ENCODE data around the gene GZMM. TPM values are rescaled to one million over a fixed set of nuclear protein-coding genes. Genes with fewer than 3 reads are reported as not detected.

Gene GZMM
- total RNA-seq, 4 donors from 2014 or later: 0.49 TPM; not detected in 3

- no peak overlapping the region for H3K27ac ChIP-seq
- no peaks in the 10 kb centered on the region for H3K4me1 ChIP-seq
- ATAC-seq: no peak
- no peak overlapping the region for H3K4me3 ChIP-seq
- H3K9me3 ChIP-seq: no peaks in the 10 kb centered on the region
- in situ Hi-C loops (cut with MboI; ENCODE audit: low sequenced_read_pairs in 4 of 4): no loop called here
- H3K27me3 ChIP-seq: peaks cover 26 to 37% (median 35%) of the 10 kb centered on the region in 3 donors
- TF ChIP-seq, protein P1, sequence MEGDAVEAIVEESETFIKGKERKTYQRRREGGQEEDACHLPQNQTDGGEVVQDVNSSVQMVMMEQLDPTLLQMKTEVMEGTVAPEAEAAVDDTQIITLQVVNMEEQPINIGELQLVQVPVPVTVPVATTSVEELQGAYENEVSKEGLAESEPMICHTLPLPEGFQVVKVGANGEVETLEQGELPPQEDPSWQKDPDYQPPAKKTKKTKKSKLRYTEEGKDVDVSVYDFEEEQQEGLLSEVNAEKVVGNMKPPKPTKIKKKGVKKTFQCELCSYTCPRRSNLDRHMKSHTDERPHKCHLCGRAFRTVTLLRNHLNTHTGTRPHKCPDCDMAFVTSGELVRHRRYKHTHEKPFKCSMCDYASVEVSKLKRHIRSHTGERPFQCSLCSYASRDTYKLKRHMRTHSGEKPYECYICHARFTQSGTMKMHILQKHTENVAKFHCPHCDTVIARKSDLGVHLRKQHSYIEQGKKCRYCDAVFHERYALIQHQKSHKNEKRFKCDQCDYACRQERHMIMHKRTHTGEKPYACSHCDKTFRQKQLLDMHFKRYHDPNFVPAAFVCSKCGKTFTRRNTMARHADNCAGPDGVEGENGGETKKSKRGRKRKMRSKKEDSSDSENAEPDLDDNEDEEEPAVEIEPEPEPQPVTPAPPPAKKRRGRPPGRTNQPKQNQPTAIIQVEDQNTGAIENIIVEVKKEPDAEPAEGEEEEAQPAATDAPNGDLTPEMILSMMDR (IDR thresholded peaks at IDR 0.05 in 4 of 5, conservative IDR thresholded peaks at IDR 0.05 in 1 of 5): no peak
- no peak for TF ChIP-seq POLR2A (IDR thresholded peaks at IDR 0.05)
- intact Hi-C loops (cut with DNase I; ENCODE audit: low total_unique reads): no loop called here
- no peaks in the 10 kb centered on the region for H3K36me3 ChIP-seq
- DNase-seq: no peak
These were observed 50.5 kb downstream of the GZMM start for GRCh38 chr19:594265-594870.

GRCh38 chr19:595326-596262 lies 51.7 kb downstream of the GZMM start:
- Histone ChIP-seq H3K9me3 (no peaks in the 10 kb centered on the region), H3K27me3 (peaks cover 23 to 33% (median 32%) of the 10 kb centered on the region in 3 donors), H3K4me1 (no peaks in the 10 kb centered on the region), H3K27ac (no peak overlapping the region), H3K4me3 (no peak overlapping the region), H3K36me3 (no peaks in the 10 kb centered on the region)
- in situ Hi-C loops (cut with MboI; ENCODE audit: low sequenced_read_pairs in 4 of 4): no loop called here
- intact Hi-C loops (cut with DNase I; ENCODE audit: low total_unique reads): no loop called here
- no peak for ATAC-seq
- TF ChIP-seq POLR2A (IDR thresholded peaks at IDR 0.05): no peak
- TF ChIP-seq, protein P1 (IDR thresholded peaks at IDR 0.05 in 4 of 5, conservative IDR thresholded peaks at IDR 0.05 in 1 of 5): no peak
- no peak for DNase-seq

DNA sequence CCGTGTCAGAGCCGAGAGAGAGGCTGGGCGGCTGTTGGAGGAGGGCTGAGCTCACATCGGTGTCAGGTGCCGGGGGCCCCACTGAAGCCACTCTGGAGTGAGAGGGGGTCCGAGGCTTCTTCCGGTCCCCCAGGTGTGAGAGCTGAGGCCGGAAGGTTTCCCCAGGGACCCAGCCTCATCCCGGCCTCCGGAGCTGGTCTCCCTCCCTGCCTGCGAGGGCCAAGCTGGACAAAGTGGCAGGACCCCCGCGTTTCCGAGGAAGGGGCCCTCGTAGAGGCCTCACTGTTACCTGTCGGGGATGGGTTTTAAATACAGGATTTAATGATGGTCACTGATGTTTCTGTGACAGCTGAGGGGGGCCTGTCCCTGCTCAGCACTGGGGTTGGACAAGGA lies 52.4 kb downstream of the GZMM start:
- no peaks in the 10 kb centered on the region for H3K4me1 ChIP-seq
- ATAC-seq: no peak
- intact Hi-C loops (cut with DNase I; ENCODE audit: low total_unique reads) (no loop called here), in situ Hi-C loops (cut with MboI; ENCODE audit: low sequenced_read_pairs in 4 of 4) (no loop called here)
- H3K4me3 ChIP-seq: no peak overlapping the region
- H3K36me3 ChIP-seq: no peaks in the 10 kb centered on the region
- DNase-seq: no peak
- TF ChIP-seq, protein P1 (IDR thresholded peaks at IDR 0.05 in 4 of 5, conservative IDR thresholded peaks at IDR 0.05 in 1 of 5): no peak
- no peak for TF ChIP-seq POLR2A (IDR thresholded peaks at IDR 0.05)
- H3K9me3 ChIP-seq: no peaks in the 10 kb centered on the region
- H3K27ac ChIP-seq: no peak overlapping the region
- peaks cover 17 to 26% (median 25%) of the 10 kb centered on the region in 3 donors for H3K27me3 ChIP-seq

DNA sequence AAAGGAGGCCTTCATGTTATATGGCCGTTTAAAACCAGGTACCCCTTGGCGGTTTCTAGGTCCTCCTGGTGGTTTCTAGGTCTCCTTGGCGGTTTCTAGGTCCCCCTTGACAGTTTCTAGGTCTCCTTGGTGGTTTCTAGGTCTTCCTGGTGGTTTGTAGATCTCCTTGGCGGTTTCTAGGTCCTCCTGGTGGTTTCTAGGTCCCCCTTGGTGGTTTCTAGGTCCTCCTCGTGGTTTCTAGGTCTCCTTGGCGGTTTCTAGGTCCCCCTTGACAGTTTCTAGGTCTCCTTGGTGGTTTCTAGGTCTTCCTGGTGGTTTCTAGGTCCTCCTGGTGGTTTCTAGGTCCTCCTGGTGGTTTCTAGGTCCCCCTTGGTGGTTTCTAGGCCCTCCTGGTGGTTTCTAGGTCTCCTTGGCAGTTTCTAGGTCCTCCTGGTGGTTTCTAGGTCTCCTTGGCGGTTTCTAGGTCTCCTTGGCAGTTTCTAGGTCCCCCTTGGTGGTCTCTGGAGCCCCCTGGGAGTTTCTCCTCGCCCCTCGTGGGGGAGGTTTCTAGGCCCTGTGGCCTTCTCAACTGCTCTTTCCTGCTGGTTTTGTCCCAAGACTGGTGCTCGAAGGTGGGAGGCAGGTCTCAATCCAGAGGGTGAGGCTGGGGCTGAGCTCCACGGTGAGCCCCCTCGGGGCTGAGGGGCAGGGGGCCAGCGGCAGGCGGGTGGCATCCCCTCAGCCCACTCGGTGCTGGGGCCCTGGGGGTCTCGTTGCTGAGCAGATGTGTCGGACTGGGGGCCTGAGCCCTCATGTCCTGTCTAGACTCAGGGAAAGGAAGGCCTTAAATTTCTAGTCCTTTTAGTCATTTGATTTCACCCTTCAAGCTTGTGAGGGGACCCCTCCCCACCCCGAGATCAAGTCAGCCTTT lies 53.8 kb downstream of the GZMM start:
- TF ChIP-seq, protein P1 (IDR thresholded peaks at IDR 0.05 in 4 of 5, conservative IDR thresholded peaks at IDR 0.05 in 1 of 5): no peak
- no peak for TF ChIP-seq POLR2A (IDR thresholded peaks at IDR 0.05)

More for the DNA sequence above, 53.8 kb downstream of the GZMM start:
- DNase-seq: no peak
- Histone ChIP-seq H3K27ac (no peak overlapping the region), H3K27me3 (peaks cover 4 to 12% (median 12%) of the 10 kb centered on the region in 3 donors), H3K4me3 (no peak overlapping the region), H3K4me1 (no peaks in the 10 kb centered on the region), H3K36me3 (no peaks in the 10 kb centered on the region), H3K9me3 (no peaks in the 10 kb centered on the region)
- intact Hi-C loops (cut with DNase I; ENCODE audit: low total_unique reads): no loop called here
- no peak for ATAC-seq
- in situ Hi-C loops (cut with MboI; ENCODE audit: low sequenced_read_pairs in 4 of 4): no loop called here

Other genes with a start within 250 kb of the GZMM start
- 10 to 100 TPM; 10.6 to 21.0 (median 16.5) TPM for gene MIER2, start 199.3 kb upstream of the GZMM start, total RNA-seq
- under 1 TPM; 0.15 to 0.78 (median 0.38) TPM for gene C2CD4C, start 134.9 kb upstream of the GZMM start, total RNA-seq
- 1 to 10 TPM; 2.1 to 6.2 (median 4.5) TPM for gene SHC2, start 83.0 kb upstream of the GZMM start, total RNA-seq
- gene MADCAM1, start 47.6 kb upstream of the GZMM start, total RNA-seq: under 1 TPM in 1 of 4 donors, not detected in 3; 0.18 TPM
- gene TPGS1, start 36.6 kb upstream of the GZMM start, total RNA-seq: 10 to 100 TPM; 29.5 to 64.7 (median 35.6) TPM
- 100 to 1,000 TPM in 3 of 4 donors, 10 to 100 TPM in 1; 99.0 to 174 (median 138) TPM for gene CDC34, start 12.3 kb upstream of the GZMM start, total RNA-seq
- gene BSG, start 28.5 kb downstream of the GZMM start, total RNA-seq: 100 to 1,000 TPM; 305 to 380 (median 364) TPM
- under 1 TPM in 1 of 4 donors, not detected in 3; 0.10 TPM for gene HCN2, start 45.8 kb downstream of the GZMM start, total RNA-seq
- gene POLRMT, start 89.5 kb downstream of the GZMM start, total RNA-seq: 10 to 100 TPM; 43.9 to 83.4 (median 73.8) TPM
- gene FGF22, start 95.8 kb downstream of the GZMM start, total RNA-seq: not detected
- 100 to 1,000 TPM in 3 of 4 donors, 10 to 100 TPM in 1; 72.3 to 148 (median 129) TPM for gene RNF126, start 119.2 kb downstream of the GZMM start, total RNA-seq
- 10 to 100 TPM in 3 of 4 donors, 1 to 10 TPM in 1; 7.5 to 20.1 (median 15.9) TPM for gene FSTL3, start 132.3 kb downstream of the GZMM start, total RNA-seq
- gene PRSS57, start 151.4 kb downstream of the GZMM start, total RNA-seq: not detected
- 10 to 100 TPM in 1 of 4 donors, 1 to 10 TPM in 3; 4.4 to 10.2 (median 7.2) TPM for gene PALM, start 164.9 kb downstream of the GZMM start, total RNA-seq
- gene MISP, start 207.1 kb downstream of the GZMM start, total RNA-seq: 1 to 10 TPM in 1 of 4 donors, not detected in 3; 1.2 TPM

Measured in gastrocnemius medialis (tissue), 4 donors.